Suprapubic skin (tissue), 3 donors: ENCODE measurements around the gene GDPD2.

ENCODE experiments used
- POLR2A ChIP-seq, 2 donors: fragments of 450-650 bp; IDR thresholded peaks; one replicate each; pipeline ENCODE4 v1.6.1; 2017; ENCODE audit warnings: antibody characterized with exemption in 2 of 2, mild to moderate bottlenecking in 2 of 2, moderate library complexity in 2 of 2
- TF ChIP-seq, protein P1 (sequence below), 2 donors: fragments of 200-600 bp in 1 of 2; fragments of 450-650 bp in 1 of 2; sonication (generic) in 1 of 2; IDR thresholded peaks; one replicate each; pipeline ENCODE4 v1.5.1; 2016 to 2019; ENCODE audit warnings: antibody characterized with exemption in 2 of 2, mild to moderate bottlenecking in 1 of 2, moderate library complexity in 1 of 2

- TF ChIP-seq, protein P1, sequence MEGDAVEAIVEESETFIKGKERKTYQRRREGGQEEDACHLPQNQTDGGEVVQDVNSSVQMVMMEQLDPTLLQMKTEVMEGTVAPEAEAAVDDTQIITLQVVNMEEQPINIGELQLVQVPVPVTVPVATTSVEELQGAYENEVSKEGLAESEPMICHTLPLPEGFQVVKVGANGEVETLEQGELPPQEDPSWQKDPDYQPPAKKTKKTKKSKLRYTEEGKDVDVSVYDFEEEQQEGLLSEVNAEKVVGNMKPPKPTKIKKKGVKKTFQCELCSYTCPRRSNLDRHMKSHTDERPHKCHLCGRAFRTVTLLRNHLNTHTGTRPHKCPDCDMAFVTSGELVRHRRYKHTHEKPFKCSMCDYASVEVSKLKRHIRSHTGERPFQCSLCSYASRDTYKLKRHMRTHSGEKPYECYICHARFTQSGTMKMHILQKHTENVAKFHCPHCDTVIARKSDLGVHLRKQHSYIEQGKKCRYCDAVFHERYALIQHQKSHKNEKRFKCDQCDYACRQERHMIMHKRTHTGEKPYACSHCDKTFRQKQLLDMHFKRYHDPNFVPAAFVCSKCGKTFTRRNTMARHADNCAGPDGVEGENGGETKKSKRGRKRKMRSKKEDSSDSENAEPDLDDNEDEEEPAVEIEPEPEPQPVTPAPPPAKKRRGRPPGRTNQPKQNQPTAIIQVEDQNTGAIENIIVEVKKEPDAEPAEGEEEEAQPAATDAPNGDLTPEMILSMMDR (IDR thresholded peaks at IDR 0.05), result no peak
- TF ChIP-seq POLR2A (IDR thresholded peaks at IDR 0.05), result no peak
Observed at GRCh38 chrX:70455366-70456202, 32.5 kb downstream of the GDPD2 start.
